Liver (tissue), 9 donors: Measurements from ENCODE around the gene COL20A1. TPM values are rescaled to one million over a fixed set of nuclear protein-coding genes. Genes with fewer than 3 reads are reported as not detected.

Experiments used
- DNase-seq: peaks from one replicate; pipeline ENCODE4 v3.0.0-alpha.2; 2017; ENCODE audit warnings: low spot score
- H3K27ac ChIP-seq, 2 donors: one replicate each; pipeline ENCODE4 v1.7.0; 2013; ENCODE audit warnings: inconsistent platforms in 2 of 2, low read length in 2 of 2, control low read depth in 1 of 2, low read depth in 1 of 2, mild to moderate bottlenecking in 1 of 2
- H3K27me3 ChIP-seq, 4 donors: one replicate each; pipeline versions ENCODE4 v1.6.1 to v1.7.0; 2013; ENCODE audit warnings: low read length in 3 of 4, inconsistent platforms in 1 of 4, mild to moderate bottlenecking in 1 of 4, moderate library complexity in 1 of 4; ENCODE audit not compliant: control insufficient read depth in 4 of 4, insufficient read depth in 4 of 4
- H3K36me3 ChIP-seq, 4 donors: one replicate each; pipeline versions ENCODE4 v1.6.1 to v1.7.0; 2013; ENCODE audit warnings: low read length in 3 of 4, mild to moderate bottlenecking in 3 of 4, low read depth in 1 of 4, moderate library complexity in 1 of 4; ENCODE audit not compliant: control insufficient read depth in 4 of 4, insufficient read depth in 3 of 4
- H3K4me1 ChIP-seq, 4 donors: one replicate each; pipeline versions ENCODE4 v1.6.1 to v1.7.0; 2013; ENCODE audit warnings: low read length in 3 of 4, mild to moderate bottlenecking in 3 of 4, moderate library complexity in 1 of 4; ENCODE audit not compliant: control insufficient read depth in 4 of 4, insufficient read depth in 4 of 4
- H3K4me3 ChIP-seq, 3 donors: one replicate each; pipeline versions ENCODE4 v1.6.1 to v1.7.0; 2013; ENCODE audit warnings: low read length in 3 of 3, control low read depth in 1 of 3, low read depth in 1 of 3, mild to moderate bottlenecking in 1 of 3
- H3K9ac ChIP-seq, 2 donors: one replicate each; pipeline ENCODE4 v1.7.0; 2013; ENCODE audit warnings: low read length in 2 of 2, mild to moderate bottlenecking in 2 of 2, moderate library complexity in 2 of 2, control low read depth in 1 of 2, low read depth in 1 of 2
- H3K9me3 ChIP-seq, 4 donors: one replicate each; pipeline versions ENCODE4 v1.6.1 to v1.7.0; 2013; ENCODE audit warnings: low read length in 3 of 4; ENCODE audit not compliant: control insufficient read depth in 4 of 4
- EGR1 ChIP-seq, 2 donors: IDR thresholded peaks; 2 replicates each; pipeline ENCODE4 v1.6.1; 2016 to 2018; ENCODE audit warnings: antibody characterized with exemption in 2 of 2, low read depth in 2 of 2
- FOXA2 ChIP-seq: IDR thresholded peaks from 2 replicates; pipeline ENCODE4 v1.6.1; 2016; ENCODE audit warnings: antibody characterized with exemption
- GABPA ChIP-seq, 2 donors: IDR thresholded peaks in 1 of 2; conservative IDR thresholded peaks in 1 of 2; 2 replicates each; pipeline ENCODE4 v1.6.1; 2016; ENCODE audit warnings: antibody characterized with exemption in 2 of 2, mild to moderate bottlenecking in 1 of 2, moderate library complexity in 1 of 2
- HNF4A ChIP-seq, 2 donors: conservative IDR thresholded peaks; 2 replicates each; pipeline ENCODE4 v1.6.1; 2016; ENCODE audit warnings: antibody characterized with exemption in 2 of 2, mild to moderate bottlenecking in 2 of 2
- HNF4G ChIP-seq: IDR thresholded peaks from 2 replicates; pipeline ENCODE4 v1.6.1; 2016; ENCODE audit warnings: antibody characterized with exemption
- JUND ChIP-seq, 2 donors: IDR thresholded peaks; 2 replicates each; pipeline ENCODE4 v1.6.1; 2016; ENCODE audit warnings: antibody characterized with exemption in 2 of 2
- NR2F2 ChIP-seq: IDR thresholded peaks from 2 replicates; pipeline ENCODE4 v1.6.1; 2016; ENCODE audit warnings: antibody characterized with exemption
- RAD21 ChIP-seq, 2 donors: IDR thresholded peaks; 2 replicates each; pipeline ENCODE4 v1.6.1; 2016; ENCODE audit warnings: antibody characterized with exemption in 2 of 2, mild to moderate bottlenecking in 2 of 2
- RXRA ChIP-seq, 2 donors: IDR thresholded peaks; 2 replicates each; pipeline ENCODE4 v1.6.1; 2017 to 2018; ENCODE audit warnings: antibody characterized with exemption in 2 of 2, mild to moderate bottlenecking in 1 of 2
- SP1 ChIP-seq: IDR thresholded peaks from 2 replicates; pipeline ENCODE4 v1.6.1; 2018; ENCODE audit warnings: antibody characterized with exemption, mild to moderate bottlenecking
- TAF1 ChIP-seq: conservative IDR thresholded peaks from 2 replicates; pipeline ENCODE4 v1.6.1; 2016; ENCODE audit warnings: antibody characterized with exemption, mild to moderate bottlenecking
- YY1 ChIP-seq: IDR thresholded peaks from 2 replicates; pipeline ENCODE4 v1.6.1; 2016; ENCODE audit warnings: antibody characterized with exemption, mild to moderate bottlenecking
- WGBS: extraction: QIAGEN DNeasy Blood & Tissue Kit; methylation state at CpG from one replicate; pipeline ENCODE4 v1.1.7; 2013; 5-methylcytosine and 5-hydroxymethylcytosine counted together
- polyA plus RNA-seq, 2 donors: library from polyadenylated mRNA; stranded (reverse) in 1 of 2; unstranded in 1 of 2; fragments of 200-250 nt in 1 of 2; fragments of >200 nt in 1 of 2; fragmentation: Nextera tagmentation in 1 of 2; extraction: Ambion mirVana in 1 of 2; gene quantifications; one replicate each; pipeline versions ENCODE4 v1.2.1 to v1.2.3, GENCODE V29; 2013 to 2015
- total RNA-seq, 2 donors: library from RNA; depleted of rRNA; stranded (reverse); fragments of >200 nt; gene quantifications; one replicate each; pipeline ENCODE4 v1.2.3, GENCODE V29; 2014
- TF ChIP-seq, protein P1 (sequence below): IDR thresholded peaks from 2 replicates; pipeline ENCODE4 v1.6.1; 2016; ENCODE audit warnings: antibody characterized with exemption, mild to moderate bottlenecking
- TF ChIP-seq, protein P2 (sequence below): IDR thresholded peaks from 2 replicates; pipeline ENCODE4 v1.6.1; 2016; ENCODE audit warnings: antibody characterized with exemption
- TF ChIP-seq, protein P3 (sequence below): IDR thresholded peaks from 2 replicates; pipeline ENCODE4 v1.6.1; 2016; ENCODE audit warnings: antibody characterized with exemption
- TF ChIP-seq, protein P4 (sequence below): IDR thresholded peaks from 2 replicates; pipeline ENCODE4 v1.6.1; 2016; ENCODE audit warnings: antibody characterized with exemption
- TF ChIP-seq, protein P5 (sequence below): fragments of 150-350 bp; IDR thresholded peaks from 2 replicates; pipeline ENCODE4 v1.5.1; 2017; ENCODE audit warnings: improper control_type of control experiment, low read depth, low read length; ENCODE audit not compliant: missing input control
- donor health status: healthy.
- donor health status: healthy.
- donor health status: healthy.
- donor health status: healthy.
- donor health status: healthy.

Gene COL20A1
- total and polyA plus RNA-seq, 4 donors, result not detected

DNA sequence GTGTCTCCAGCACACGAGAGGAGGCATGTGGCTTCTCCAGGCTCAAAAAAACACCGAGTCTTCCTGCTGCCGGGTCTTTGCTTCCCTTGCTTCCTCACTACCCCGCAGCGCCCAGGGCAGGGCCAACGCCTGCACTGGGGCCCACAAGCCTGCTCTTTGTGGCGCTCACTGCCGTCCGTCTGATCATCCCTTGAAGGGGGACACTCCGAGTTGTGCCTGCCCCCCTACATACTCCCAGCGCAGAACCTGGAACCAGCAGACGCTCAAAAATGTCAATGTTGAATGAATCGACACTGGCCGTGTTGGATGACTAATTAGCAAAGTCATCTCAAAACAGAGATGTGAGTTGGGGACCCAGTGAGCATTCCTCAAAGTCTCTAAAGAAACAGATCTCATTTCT is 28.5 kb upstream of the COL20A1 start:
- 59% methylated on average over 14 of the region's 14 CpGs for WGBS
- Histone ChIP-seq H3K9me3 (no peaks in the 10 kb centered on the region), H3K9ac (no peak overlapping the region), H3K4me3 (no peak overlapping the region), H3K36me3 (no peaks in the 10 kb centered on the region), H3K4me1 (peaks cover 0 to 3% (median 1%) of the 10 kb centered on the region in 4 donors), H3K27ac (no peak overlapping the region), H3K27me3 (peaks cover 0 to 2% (median under 1%) of the 10 kb centered on the region in 4 donors)
- DNase-seq, result no peak
- TF ChIP-seq, protein P1, sequence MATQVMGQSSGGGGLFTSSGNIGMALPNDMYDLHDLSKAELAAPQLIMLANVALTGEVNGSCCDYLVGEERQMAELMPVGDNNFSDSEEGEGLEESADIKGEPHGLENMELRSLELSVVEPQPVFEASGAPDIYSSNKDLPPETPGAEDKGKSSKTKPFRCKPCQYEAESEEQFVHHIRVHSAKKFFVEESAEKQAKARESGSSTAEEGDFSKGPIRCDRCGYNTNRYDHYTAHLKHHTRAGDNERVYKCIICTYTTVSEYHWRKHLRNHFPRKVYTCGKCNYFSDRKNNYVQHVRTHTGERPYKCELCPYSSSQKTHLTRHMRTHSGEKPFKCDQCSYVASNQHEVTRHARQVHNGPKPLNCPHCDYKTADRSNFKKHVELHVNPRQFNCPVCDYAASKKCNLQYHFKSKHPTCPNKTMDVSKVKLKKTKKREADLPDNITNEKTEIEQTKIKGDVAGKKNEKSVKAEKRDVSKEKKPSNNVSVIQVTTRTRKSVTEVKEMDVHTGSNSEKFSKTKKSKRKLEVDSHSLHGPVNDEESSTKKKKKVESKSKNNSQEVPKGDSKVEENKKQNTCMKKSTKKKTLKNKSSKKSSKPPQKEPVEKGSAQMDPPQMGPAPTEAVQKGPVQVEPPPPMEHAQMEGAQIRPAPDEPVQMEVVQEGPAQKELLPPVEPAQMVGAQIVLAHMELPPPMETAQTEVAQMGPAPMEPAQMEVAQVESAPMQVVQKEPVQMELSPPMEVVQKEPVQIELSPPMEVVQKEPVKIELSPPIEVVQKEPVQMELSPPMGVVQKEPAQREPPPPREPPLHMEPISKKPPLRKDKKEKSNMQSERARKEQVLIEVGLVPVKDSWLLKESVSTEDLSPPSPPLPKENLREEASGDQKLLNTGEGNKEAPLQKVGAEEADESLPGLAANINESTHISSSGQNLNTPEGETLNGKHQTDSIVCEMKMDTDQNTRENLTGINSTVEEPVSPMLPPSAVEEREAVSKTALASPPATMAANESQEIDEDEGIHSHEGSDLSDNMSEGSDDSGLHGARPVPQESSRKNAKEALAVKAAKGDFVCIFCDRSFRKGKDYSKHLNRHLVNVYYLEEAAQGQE, result no peak
- TF ChIP-seq JUND (IDR thresholded peaks at IDR 0.05), result no peak
- TF ChIP-seq, protein P2, sequence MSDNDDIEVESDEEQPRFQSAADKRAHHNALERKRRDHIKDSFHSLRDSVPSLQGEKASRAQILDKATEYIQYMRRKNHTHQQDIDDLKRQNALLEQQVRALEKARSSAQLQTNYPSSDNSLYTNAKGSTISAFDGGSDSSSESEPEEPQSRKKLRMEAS, result no peak
- TF ChIP-seq GABPA (IDR thresholded peaks at IDR 0.05 in 1 of 2, conservative IDR thresholded peaks at IDR 0.05 in 1 of 2), result no peak
- TF ChIP-seq RAD21 (IDR thresholded peaks at IDR 0.05), result no peak
- TF ChIP-seq, protein P3, sequence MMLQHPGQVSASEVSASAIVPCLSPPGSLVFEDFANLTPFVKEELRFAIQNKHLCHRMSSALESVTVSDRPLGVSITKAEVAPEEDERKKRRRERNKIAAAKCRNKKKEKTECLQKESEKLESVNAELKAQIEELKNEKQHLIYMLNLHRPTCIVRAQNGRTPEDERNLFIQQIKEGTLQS, result no peak
- TF ChIP-seq FOXA2, result no peak
- no peak for TF ChIP-seq HNF4G
- TF ChIP-seq, protein P4, sequence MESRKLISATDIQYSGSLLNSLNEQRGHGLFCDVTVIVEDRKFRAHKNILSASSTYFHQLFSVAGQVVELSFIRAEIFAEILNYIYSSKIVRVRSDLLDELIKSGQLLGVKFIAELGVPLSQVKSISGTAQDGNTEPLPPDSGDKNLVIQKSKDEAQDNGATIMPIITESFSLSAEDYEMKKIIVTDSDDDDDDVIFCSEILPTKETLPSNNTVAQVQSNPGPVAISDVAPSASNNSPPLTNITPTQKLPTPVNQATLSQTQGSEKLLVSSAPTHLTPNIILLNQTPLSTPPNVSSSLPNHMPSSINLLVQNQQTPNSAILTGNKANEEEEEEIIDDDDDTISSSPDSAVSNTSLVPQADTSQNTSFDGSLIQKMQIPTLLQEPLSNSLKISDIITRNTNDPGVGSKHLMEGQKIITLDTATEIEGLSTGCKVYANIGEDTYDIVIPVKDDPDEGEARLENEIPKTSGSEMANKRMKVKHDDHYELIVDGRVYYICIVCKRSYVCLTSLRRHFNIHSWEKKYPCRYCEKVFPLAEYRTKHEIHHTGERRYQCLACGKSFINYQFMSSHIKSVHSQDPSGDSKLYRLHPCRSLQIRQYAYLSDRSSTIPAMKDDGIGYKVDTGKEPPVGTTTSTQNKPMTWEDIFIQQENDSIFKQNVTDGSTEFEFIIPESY, result no peak
- TF ChIP-seq HNF4A (conservative IDR thresholded peaks at IDR 0.05), result no peak
- no peak for TF ChIP-seq TAF1
- TF ChIP-seq, protein P5, sequence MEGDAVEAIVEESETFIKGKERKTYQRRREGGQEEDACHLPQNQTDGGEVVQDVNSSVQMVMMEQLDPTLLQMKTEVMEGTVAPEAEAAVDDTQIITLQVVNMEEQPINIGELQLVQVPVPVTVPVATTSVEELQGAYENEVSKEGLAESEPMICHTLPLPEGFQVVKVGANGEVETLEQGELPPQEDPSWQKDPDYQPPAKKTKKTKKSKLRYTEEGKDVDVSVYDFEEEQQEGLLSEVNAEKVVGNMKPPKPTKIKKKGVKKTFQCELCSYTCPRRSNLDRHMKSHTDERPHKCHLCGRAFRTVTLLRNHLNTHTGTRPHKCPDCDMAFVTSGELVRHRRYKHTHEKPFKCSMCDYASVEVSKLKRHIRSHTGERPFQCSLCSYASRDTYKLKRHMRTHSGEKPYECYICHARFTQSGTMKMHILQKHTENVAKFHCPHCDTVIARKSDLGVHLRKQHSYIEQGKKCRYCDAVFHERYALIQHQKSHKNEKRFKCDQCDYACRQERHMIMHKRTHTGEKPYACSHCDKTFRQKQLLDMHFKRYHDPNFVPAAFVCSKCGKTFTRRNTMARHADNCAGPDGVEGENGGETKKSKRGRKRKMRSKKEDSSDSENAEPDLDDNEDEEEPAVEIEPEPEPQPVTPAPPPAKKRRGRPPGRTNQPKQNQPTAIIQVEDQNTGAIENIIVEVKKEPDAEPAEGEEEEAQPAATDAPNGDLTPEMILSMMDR, result no peak
- no peak for TF ChIP-seq SP1
- TF ChIP-seq YY1, result no peak
- TF ChIP-seq RXRA (IDR thresholded peaks at IDR 0.05), result no peak
- no peak for TF ChIP-seq EGR1 (IDR thresholded peaks at IDR 0.05; ENCODE audit: low read depth in 2 of 2)
- TF ChIP-seq NR2F2, result no peak
